HG03432 (cell line): ENCODE results near the gene SLC25A51.

ENCODE experiments used
- ATAC-seq: cut with Tn5 transposase; IDR thresholded peaks from one replicate; pipeline ENCODE4 v1.9.1; 2021; ENCODE audit warnings: mild to moderate bottlenecking, moderate library complexity; ENCODE audit not compliant: unreplicated experiment

The SLC25A51 gene

DNA sequence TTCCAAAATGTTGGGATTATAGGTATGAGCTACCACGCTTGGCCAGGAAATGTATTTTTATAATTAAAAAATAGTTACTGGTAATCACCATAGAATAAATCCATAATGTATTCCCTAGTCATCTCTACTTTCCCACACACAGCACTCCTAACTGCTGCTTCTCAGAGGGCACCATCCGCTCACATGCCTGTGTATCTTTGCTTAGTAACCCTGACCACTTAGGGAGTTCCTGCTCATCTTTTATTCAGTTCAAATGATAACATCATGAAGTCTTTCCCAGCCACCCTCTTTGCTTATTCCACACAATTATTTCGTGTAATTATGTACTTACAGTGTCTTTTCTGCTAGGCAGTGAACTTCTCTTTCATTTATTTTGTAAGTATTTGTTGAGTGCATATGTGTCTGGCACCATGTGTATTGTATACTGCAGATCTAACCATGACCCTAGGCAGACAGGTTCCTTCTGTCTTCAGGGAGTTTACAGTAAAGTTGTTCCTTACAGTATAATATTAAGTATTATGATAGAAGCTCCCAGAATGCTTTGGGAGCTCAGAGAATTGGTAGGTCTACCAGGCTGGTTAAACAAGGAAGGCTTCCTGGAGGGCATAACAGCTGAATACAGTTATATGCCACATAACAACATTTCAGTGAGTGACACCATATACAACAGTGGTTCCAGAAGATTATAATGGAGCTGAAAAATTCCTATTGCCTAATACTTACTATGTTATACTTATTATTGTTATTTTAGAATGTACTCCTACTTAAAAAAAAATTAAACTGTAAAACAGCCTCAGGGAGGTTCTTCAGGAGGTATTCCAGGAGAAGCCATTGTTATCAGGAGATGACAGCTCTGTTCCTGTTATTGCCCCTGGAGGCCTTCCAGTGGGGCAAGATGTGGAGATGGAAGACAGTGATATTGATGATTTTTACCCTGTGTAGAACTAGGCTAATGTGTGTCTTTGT, 64.1 kb downstream of the SLC25A51 start:
- ATAC-seq, result no peak
